Endometrial microvascular endothelial cells (primary cell): Measurements from ENCODE around the gene PAK1IP1. TPM values are rescaled to one million over a fixed set of nuclear protein-coding genes. Genes with fewer than 3 reads are reported as not detected.
"Not testable (repeated sequence)": the region's sequence is repeated elsewhere in the genome, so short reads cannot be mapped to it uniquely, and the experiment has no call there.

Experiments
- in situ Hi-C: cut with HindIII; loops from 2 replicates; pipeline ENCODE4 v1.10.0; 2017; ENCODE audit warnings: low sequenced_read_pairs, low pct_unique_long_range_greater_than_20kb; ENCODE audit errors: inconsistent ontology term
- total RNA-seq: library from RNA; depleted of rRNA; stranded (reverse); fragments of >200 nt; gene quantifications from one replicate; pipeline ENCODE4 v1.2.3, GENCODE V29; 2015; ENCODE audit errors: inconsistent ontology term

The PAK1IP1 gene
- total RNA-seq, 1 donor from 2014 or later, result 20.8 TPM

DNA sequence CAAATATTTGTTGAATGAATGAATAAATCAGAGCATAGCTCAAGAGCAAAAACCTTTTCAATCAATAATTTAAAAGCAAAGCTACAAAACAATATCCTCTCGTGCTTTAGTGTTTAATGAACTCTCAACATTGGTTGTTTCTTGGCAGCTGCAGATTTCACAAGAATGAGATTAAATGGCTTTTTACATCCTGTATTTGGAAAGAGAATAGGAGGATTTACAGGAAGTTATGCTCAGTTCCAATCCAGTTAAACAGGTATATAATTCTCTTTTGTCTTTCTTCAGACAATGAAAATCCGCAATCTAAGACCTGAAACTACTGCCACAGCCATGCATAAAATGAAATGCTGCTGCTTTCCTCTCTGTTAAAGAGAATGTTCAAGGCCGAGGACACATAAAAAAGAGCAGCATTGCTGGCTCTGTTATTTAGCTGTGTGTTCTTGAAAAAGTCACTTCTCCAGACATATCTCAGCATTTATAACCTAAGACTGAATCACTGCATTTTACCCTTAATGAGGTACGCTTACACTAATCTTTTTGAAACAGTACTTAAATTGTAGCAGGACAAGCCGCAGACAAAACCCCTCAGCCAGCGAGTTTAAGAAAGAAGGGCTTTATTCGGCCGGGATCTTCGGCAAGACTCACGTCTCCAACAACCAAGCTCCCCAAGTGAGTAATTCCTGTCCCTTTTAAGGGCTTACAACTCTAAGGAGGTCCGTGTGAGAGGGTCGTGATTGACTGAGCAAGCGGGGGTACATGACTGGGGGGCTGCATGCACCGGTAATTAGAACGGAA lies 3.9 kb upstream of the PAK1IP1 start:
- in situ Hi-C loops, result no loop called here

DNA sequence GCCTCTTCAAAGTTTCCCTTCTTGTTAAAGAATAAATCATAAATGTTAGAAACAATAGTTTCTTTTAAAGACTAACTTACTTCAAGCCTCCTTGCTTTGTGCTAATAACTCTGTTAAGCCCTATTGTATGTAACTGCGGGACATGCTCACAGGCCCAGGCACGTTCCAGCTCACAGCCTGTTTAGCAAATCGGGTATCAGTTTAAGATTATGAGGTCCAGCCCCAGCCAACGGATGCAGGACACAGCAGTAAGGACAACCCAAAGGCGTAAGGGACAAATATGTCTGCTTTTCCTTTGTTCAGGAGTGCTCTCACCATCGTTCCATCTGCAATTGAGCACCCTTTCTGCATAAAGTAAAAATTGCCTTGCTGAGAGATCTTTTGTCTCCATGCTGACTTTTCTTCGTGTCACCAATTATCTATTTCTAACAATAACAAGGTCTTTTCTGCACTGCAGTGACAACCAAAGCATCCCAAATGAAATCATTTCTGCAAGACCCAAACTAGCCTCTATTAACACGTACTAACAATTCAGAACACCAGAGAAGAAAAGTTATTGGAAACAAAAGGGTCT lies 1.7 kb upstream of the PAK1IP1 start:
- in situ Hi-C loops, result no loop called here

DNA sequence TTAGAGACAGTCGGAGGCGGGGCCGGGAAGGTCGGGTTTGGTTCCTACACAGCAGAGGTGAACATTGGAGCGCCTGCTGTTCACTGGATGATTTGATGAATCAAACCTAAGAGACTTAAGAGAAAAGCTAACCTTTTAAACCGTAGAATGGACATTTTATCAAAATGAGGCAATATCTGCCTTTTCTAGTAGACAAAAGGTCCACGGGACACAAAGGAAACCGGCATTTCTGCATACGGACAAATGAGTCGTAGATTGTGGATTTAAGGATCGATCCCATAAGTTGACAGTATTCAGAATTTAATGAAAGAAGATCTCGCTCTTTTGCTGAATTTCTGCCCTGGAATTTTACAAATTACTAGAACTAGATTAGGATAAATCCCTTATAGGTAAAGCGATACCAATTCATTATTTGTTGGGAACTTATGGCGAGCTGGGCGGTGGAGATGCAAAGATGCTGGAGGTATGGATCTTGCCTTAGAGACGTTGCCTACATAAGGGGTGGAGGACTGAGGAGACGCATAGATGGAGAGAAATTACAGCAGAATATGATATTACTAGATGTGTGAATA lies 400 bp downstream of the PAK1IP1 start:
- in situ Hi-C loops, result no loop called here

DNA sequence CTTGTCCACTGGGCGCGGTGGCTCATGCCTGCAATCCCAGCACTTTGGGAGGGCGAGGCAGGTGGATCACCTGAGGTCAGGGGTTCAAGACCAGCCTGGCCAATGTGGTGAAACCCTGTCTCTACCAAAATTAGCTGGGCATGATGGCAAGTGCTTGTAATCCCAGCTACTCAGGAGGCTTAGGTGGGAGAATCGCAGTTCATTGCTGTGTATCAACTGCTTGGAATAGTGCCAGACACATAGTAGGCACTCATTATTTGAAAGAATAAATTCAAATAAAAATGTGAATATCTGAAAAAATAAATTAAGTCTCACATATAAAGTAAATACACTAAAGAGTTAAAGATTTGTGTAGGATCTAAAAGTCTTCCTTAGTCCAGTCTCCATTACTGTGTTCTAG lies 1.9 kb downstream of the PAK1IP1 start:
- in situ Hi-C loops, result no loop called here

DNA sequence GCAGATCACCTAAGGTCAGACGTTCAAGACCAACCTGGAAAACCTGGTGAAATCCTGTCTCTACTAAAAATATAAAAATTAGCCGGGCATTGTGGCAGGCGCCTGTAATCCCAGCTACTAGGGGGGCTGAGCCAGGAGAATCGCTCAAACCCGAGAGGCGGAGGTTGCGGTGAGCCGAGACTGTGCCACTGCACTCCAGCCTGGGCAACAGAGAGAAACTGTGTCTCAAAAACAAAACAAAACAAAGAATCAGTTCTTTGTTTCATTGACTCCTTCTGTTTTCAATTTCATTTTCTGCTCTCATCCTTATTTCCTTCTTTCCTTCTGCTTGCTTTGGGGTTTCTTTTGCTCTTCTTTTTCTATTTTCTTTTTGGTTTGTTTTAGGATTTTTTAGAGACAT lies 19.2 kb downstream of the PAK1IP1 start:
- in situ Hi-C loops, result no loop called here

DNA sequence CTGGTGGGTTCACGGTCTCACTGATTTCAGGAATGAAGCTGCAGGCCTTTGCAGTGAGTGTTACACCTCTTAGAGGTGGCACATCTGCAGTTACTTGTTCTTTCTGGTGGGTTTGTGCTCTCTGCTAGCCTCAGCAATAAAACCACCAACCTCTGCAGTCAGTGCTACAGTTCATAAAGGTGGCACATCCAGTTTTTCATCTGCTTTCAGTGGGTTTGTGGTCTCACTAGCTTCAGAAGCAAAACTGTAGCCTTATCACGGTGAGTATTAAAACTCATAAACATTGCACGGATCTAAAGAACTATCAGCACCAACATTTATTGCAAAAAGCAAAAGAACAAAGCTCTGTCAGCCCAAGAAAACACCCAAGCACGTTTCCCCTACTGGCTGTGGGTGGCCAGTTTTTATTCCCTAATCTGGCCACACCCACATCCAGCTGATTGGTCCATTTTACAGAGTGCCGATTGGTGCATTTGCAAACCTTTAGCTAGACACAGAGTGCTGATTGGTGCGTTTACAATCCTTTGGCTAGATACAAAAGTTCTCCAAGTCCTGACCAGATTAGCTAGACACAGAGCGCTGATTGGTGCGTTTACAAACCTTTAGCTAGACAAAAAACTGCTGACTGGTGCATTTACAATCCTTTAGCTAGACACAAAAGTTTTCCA lies 24.7 kb downstream of the PAK1IP1 start:
- in situ Hi-C loops, result no loop called here

DNA sequence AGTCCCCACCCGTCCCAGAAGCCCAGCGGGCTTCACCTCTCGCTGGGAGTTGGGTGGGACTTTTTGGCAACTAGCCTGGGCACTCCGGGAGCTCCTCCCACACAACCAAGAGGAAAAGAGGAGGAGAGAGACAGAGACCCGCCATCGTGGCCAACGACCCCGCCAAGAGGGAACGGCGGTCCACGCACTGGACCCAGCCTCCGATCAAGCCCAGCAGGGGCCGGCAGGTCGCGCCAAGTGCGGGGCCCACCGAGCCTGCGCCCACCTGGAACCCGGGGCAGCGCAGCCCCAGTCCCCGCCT lies 25.1 kb downstream of the PAK1IP1 start:
- in situ Hi-C loops, result no loop called here

DNA sequence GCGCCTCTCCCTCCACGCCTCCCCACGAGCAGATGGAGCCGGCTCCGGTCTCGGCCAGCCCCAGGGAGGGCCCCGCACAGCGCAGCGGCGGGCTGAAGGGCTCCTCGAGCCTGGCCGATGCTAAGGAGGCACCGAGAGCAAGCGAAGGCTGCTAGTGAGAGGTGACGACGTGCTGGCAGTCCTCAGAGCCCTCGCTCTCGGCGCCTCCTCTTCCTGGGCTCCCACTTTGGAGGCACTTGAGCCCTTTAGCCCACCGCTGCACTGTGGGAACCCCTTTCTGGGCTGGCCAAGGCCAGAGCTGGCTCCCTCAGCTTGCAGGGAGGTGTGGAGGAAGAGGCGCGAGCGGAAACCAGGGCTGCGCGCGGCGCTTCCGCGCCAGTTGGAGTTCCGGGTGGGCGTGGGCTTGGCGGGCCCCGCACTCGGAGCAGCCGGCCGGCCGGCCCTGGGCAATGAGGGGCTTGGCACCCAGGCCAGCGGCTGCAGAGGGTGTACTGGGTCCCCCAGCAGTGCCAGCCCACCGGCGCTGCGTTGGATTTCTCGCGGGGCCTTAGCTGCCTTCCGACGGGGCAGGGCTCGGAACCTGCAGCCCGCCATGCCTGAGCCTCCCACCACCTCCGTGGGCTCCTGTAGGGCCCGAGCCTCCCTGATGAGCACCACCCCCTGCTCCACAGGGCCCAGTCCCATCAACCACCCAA lies 25.6 kb downstream of the PAK1IP1 start:
- in situ Hi-C loops, result no loop called here

DNA sequence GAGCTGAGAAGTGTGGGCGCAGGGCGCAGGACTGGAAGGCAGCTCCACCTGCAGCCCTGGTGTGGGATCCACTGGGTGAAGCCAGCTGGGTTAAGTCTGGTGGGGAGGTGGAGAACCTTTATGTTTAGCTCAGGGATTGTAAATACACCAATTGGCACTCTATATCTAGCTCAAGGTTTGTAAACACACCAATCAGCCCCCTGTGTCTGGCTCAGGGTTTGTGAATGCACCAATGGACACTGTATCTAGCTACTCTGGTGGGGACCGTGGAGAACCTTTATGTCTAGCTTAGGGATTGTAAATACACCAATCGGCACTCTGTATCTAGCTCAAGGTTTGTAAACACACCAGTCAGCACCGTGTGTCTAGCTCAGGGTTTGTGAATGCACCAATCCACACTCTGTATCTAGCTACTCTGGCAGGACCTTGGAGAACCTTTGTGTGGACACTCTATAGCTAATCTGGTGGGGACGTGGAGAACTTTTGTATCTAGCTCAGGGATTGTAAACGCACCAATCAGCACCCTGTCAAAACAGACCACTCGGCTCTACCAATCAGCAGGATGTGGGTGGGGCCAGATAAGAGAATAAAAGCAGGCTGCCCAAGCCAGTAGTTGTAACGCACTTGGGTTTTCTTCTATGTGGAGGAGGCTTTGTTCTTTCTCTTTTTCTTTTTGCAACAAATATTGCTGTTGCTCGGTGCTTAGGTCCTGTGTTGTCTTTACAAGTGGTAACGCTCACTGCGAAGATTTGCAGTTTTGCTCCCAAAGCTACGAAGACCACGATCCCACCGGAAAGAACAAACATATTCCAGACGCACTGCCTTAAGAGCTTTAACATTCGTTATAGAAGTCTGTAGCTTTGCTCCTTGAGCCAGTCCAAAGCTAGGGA lies 26.4 kb downstream of the PAK1IP1 start:
- in situ Hi-C loops, result not testable (repeated sequence)

DNA sequence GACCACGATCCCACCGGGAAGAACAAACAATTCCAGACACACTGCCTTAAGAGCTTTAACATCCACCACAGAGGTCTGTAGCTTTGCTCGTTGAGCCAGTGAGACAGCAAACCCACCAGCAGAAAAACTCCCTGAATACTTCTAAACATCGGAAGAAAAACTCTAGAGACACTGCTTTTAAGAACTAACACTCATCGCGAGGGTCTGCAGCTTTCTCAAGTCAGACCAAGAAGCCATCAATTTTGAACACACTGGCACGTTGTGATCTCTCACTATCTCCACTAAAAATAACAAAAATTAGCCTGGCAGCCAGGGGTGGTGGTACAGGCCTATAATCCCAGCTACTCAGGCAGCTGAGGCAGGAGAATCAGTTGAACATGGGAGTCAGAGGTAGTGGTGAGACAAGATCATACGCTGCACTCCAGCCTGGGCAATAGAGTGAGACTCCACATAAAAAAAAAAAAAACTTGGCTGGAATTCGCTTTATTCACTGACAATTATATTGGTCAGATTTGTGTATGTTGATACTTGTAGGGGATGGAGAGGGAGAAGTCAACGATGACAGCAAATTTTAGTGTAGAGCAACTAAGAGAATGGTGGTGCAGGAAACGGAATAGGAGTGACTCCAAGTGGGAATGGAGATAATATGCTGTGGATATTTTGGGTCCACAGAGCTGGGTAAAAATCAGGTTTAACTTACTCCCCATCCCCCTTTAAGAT lies 27.2 kb downstream of the PAK1IP1 start:
- in situ Hi-C loops, result no loop called here

DNA sequence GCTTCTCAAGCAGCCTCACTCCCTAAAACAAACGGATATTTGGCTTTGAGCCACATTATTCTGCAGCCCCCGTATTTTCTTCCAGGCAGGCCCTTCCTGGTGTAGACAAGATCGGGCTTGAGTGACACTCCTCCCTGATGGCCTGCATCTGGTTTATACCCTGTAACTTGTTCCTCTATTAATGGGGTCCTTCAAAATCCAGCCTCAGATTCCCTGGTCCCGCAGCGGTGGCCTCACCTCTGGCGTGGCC lies 27.7 kb downstream of the PAK1IP1 start:
- in situ Hi-C loops, result no loop called here

DNA sequence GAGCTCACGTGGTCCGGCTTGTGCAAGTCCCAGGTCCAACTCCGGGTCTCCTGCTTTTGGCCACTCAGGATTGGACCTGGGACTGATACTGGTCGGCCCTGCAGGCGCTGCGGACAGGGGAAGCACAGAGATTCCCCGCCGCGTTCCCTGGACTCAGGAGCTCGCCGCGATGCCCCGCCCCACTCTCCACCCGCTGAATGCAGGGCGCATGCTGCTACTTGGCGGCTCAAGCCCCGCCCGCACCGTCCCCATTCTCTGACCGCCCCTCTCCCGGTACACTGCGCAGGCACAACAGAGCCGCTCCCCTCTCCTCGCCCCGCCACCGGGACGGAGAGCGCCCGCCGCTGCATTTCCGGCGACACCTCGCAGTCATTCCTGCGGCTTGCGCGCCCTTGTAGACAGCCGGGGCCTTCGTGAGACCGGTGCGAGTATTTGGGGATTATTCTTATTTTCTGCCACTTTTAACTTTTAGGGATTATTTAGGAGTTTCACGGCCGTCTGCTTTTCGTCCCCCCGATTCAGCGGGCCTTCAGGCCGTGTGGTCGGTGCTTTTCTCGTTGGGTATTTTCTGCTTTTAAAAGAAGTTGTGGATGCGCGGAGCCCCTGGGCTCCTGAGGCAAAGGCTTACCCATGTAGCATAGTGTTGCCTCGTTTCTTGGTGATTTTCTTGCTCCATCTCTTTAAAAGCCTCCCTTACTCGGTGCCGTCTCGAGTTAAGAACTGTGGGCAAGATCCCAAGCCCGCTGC lies 28.2 kb downstream of the PAK1IP1 start, which contains the start of gene TMEM14C:
Gene TMEM14C, plus strand, starts transcription at position 251 of the 747 bp plus-strand sequence. CDS start 1,544 bp downstream, outside the sequence.
- in situ Hi-C loops, result no loop called here

DNA sequence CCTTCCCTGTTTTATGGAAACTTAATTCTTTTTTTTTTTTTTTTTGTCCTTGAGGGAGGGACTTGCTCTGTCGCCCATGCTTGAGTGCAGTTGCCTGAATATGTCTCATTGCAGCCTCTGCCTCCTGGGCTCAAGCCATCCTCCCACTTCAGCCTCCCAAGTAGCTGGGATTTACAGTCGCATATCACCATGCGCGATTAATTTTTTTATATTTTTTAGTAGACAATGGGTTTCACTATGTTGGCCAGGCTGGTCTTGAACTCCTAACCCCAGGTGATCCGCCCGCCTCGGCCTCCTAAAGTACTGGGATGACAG lies 28.8 kb downstream of the PAK1IP1 start:
- in situ Hi-C loops, result no loop called here

DNA sequence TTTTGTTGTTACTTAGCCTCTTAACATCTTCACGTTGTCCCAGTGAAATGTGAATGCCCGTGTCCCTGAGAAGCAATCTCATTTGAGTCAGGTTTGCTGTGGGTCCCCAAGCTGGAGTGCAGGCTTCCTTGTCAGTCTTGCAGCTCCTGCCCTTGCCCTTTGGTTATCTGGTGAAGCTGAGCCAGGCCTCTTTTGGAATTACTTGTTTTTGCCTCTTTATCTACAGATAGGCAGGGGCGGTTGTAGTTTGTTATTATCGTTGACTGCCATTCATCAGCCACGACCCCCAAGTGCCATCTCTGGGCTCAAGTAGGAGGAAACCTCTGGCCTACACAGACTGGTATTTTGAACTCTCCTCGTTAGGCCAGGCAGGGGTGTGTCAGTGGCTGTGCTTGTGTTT lies 30.3 kb downstream of the PAK1IP1 start:
- in situ Hi-C loops, result no loop called here

DNA sequence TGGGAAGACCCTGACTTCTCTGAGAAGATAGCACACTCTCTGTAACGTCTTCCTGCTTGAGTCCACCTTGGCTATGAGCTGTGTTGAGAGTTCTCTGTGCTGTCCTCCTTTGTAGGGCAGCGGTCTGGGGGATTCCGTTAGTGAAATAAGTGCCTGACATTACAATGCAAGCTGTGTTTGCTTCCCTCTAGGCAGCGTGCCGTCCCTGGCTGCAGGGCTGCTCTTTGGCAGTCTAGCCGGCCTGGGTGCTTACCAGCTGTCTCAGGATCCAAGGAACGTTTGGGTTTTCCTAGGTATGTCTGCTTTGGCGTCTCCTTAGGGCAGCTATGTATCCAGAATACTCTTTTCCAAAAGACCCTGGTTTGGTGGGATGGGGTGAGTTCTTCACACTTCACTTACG lies 30.9 kb downstream of the PAK1IP1 start:
- in situ Hi-C loops, result no loop called here

DNA sequence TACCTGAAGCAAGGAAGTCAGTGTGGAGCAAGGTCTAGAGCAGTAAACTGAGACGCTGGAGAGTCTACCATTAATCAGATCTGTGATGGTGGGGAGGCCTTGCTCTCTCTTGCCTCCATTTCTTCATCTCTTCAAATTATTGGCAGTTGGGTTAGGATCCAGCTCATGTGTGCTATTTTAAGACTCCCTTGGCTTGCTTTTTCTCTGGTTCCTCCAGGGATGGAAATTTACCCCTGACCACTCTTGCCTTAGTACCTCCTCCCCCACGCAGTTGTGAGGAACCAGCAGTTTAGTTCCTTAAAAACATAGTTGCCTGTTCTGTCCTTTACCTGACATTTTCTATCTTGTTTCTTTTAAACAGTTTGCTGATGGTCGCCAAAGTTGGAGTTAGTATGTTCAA lies 35.5 kb downstream of the PAK1IP1 start:
- in situ Hi-C loops, result no loop called here

DNA sequence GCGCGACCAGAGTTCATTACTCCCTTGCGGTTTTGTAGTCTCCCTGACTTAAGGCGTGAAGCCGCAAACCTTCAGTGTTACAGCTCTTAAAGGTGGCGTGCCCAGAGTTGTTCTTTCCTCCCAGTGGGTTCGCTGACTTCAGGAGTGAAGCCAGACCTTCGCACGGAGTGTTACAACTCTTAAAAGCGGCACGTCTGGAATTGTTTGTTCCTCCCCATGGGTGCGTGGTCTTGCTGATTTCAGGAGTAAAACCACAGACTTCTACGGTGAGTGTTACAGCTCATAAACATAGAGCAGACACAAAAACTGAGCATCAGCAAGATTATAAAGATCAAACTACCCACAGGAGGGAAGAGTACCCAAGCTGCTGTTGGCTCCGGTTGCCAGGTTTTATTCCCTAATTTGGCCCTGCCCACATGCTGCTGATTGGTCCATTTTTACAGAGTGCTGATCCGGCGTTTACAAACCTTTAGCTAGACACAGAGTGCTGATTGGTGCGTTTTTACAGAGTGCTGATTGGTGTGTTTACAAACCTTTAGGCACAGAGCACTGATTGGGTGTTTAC lies 38.5 kb downstream of the PAK1IP1 start:
- in situ Hi-C loops, result no loop called here
